Activated CD4-positive, alpha-beta T cell treated with anti-CD3 and anti-CD28 coated beads, Interleukin-2, amount 10 ng/mL, durations not matched to agents 24 days and 14 days (primary cell): ENCODE results near the gene HOXD13. TPM values are rescaled to one million over a fixed set of nuclear protein-coding genes. Genes with fewer than 3 reads are reported as not detected.

Source experiments
- DNase-seq: peaks from one replicate; pipeline ENCODE4 v3.0.0; 2022
- H3K27ac Mint-ChIP-seq: one replicate; pipeline ENCODE4 v1.8.0; 2022; ENCODE audit warnings: mild to moderate bottlenecking, mixed read lengths
- H3K27me3 Mint-ChIP-seq: one replicate; pipeline ENCODE4 v1.8.0; 2022; ENCODE audit warnings: mixed read lengths
- H3K36me3 Mint-ChIP-seq: one replicate; pipeline ENCODE4 v1.8.0; 2022; ENCODE audit warnings: low read depth, mild to moderate bottlenecking, mixed read lengths
- H3K4me1 Mint-ChIP-seq: one replicate; pipeline ENCODE4 v1.8.0; 2021; ENCODE audit warnings: mixed read lengths
- H3K4me3 Mint-ChIP-seq: one replicate; pipeline ENCODE4 v1.8.0; 2022; ENCODE audit warnings: mild to moderate bottlenecking, moderate library complexity, mixed read lengths
- H3K9me3 Mint-ChIP-seq: one replicate; pipeline ENCODE4 v1.8.0; 2021; ENCODE audit warnings: mixed read lengths
- intact Hi-C: fragments of 100-400 bp; cut with micrococcal nuclease; formaldehyde crosslinking; loops from one replicate; pipeline ENCODE4 v1.15.1; 2023
- total RNA-seq: library from RNA; stranded (reverse); gene quantifications from 2 replicates; pipeline ENCODE4 v1.2.3, GENCODE V29; 2022

Gene HOXD13
- total RNA-seq, 1 donor from 2014 or later = not detected

GRCh38 chr2:176084611-176085119 is 7.9 kb upstream of the HOXD13 start:
- peaks cover 4% of the 10 kb centered on the region for H3K36me3 Mint-ChIP-seq
- H3K27ac Mint-ChIP-seq = peak overlapping the region; percentile 29
- intact Hi-C loops = loop anchor here (5.0 kb wide), 1 partner anchor 1752 kb away; the partner anchor contains the start of gene SP9
- peaks cover 78% of the 10 kb centered on the region for H3K27me3 Mint-ChIP-seq
- peaks cover 12% of the 10 kb centered on the region for H3K9me3 Mint-ChIP-seq
- peak; percentile 55 for DNase-seq
- peaks cover 9% of the 10 kb centered on the region for H3K4me1 Mint-ChIP-seq
- H3K4me3 Mint-ChIP-seq = no peak overlapping the region

GRCh38 chr2:176085120-176085788 is 7.3 kb upstream of the HOXD13 start:
- intact Hi-C loops = no loop called here
- Mint-ChIP-seq H3K36me3 (peaks cover 4% of the 10 kb centered on the region), H3K4me1 (peaks cover 9% of the 10 kb centered on the region), H3K9me3 (peaks cover 12% of the 10 kb centered on the region), H3K4me3 (no peak overlapping the region), H3K27me3 (peaks cover 84% of the 10 kb centered on the region), H3K27ac (peak overlapping the region; percentile 45)
- no peak for DNase-seq

- Mint-ChIP-seq H3K27me3 (peaks cover 90% of the 10 kb centered on the region), H3K27ac (peak overlapping the region; percentile 24), H3K4me3 (no peak overlapping the region), H3K4me1 (peaks cover 8% of the 10 kb centered on the region), H3K9me3 (peaks cover 10% of the 10 kb centered on the region), H3K36me3 (peaks cover 3% of the 10 kb centered on the region)
- intact Hi-C loops = no loop called here
- DNase-seq = peak; percentile 60
Observed at GRCh38 chr2:176085861-176086771, 6.4 kb upstream of the HOXD13 start.

GRCh38 chr2:176087330-176088047 is 5.0 kb upstream of the HOXD13 start:
- DNase-seq = no peak
- H3K4me1 Mint-ChIP-seq = peaks cover 7% of the 10 kb centered on the region

GRCh38 chr2:176088048-176088936 is 4.2 kb upstream of the HOXD13 start:
- peak overlapping the region; percentile 36 for H3K4me3 Mint-ChIP-seq
- H3K9me3 Mint-ChIP-seq = peaks cover 11% of the 10 kb centered on the region
- H3K27me3 Mint-ChIP-seq = peaks cover 86% of the 10 kb centered on the region
- H3K27ac Mint-ChIP-seq = peak overlapping the region; percentile 25
- peaks cover 3% of the 10 kb centered on the region for H3K36me3 Mint-ChIP-seq
- peaks cover 7% of the 10 kb centered on the region for H3K4me1 Mint-ChIP-seq
- DNase-seq = no peak
- intact Hi-C loops = no loop called here

More at GRCh38 chr2:176087330-176088047, 5.0 kb upstream of the HOXD13 start:
- no peak overlapping the region for H3K27ac Mint-ChIP-seq
- peaks cover 3% of the 10 kb centered on the region for H3K36me3 Mint-ChIP-seq
- H3K4me3 Mint-ChIP-seq = no peak overlapping the region
- H3K27me3 Mint-ChIP-seq = peaks cover 91% of the 10 kb centered on the region
- H3K9me3 Mint-ChIP-seq = peaks cover 11% of the 10 kb centered on the region
- intact Hi-C loops = no loop called here

GRCh38 chr2:176088937-176089842 is 3.3 kb upstream of the HOXD13 start:
- Mint-ChIP-seq H3K27ac (no peak overlapping the region), H3K4me3 (no peak overlapping the region), H3K27me3 (peaks cover 86% of the 10 kb centered on the region), H3K9me3 (peaks cover 11% of the 10 kb centered on the region), H3K36me3 (peaks cover 3% of the 10 kb centered on the region), H3K4me1 (peaks cover 5% of the 10 kb centered on the region)
- intact Hi-C loops = no loop called here
- DNase-seq = no peak

- Mint-ChIP-seq H3K36me3 (peaks cover 3% of the 10 kb centered on the region), H3K4me1 (peaks cover 5% of the 10 kb centered on the region), H3K27me3 (peaks cover 86% of the 10 kb centered on the region), H3K4me3 (no peak overlapping the region), H3K9me3 (peaks cover 11% of the 10 kb centered on the region), H3K27ac (no peak overlapping the region)
- intact Hi-C loops = no loop called here
- DNase-seq = no peak
Observed at GRCh38 chr2:176089843-176090395, 2.6 kb upstream of the HOXD13 start.

GRCh38 chr2:176090862-176091261 is 1.7 kb upstream of the HOXD13 start:
- intact Hi-C loops = no loop called here
- H3K4me3 Mint-ChIP-seq = no peak overlapping the region
- no peak for DNase-seq
- peaks cover 5% of the 10 kb centered on the region for H3K4me1 Mint-ChIP-seq
- H3K27me3 Mint-ChIP-seq = peaks cover 86% of the 10 kb centered on the region
- peaks cover 7% of the 10 kb centered on the region for H3K9me3 Mint-ChIP-seq
- H3K36me3 Mint-ChIP-seq = peaks cover 3% of the 10 kb centered on the region
- no peak overlapping the region for H3K27ac Mint-ChIP-seq

GRCh38 chr2:176091329-176092258 is 927 bp upstream of the HOXD13 start:
- Mint-ChIP-seq H3K36me3 (peaks cover 3% of the 10 kb centered on the region), H3K4me3 (no peak overlapping the region), H3K27ac (peak overlapping the region; percentile 79), H3K9me3 (peaks cover 7% of the 10 kb centered on the region), H3K4me1 (peaks cover 7% of the 10 kb centered on the region), H3K27me3 (peaks cover 88% of the 10 kb centered on the region)
- intact Hi-C loops = no loop called here
- no peak for DNase-seq

GRCh38 chr2:176093145-176093897 is 800 bp downstream of the HOXD13 start:
- DNase-seq = peak; percentile 58
- Mint-ChIP-seq H3K4me3 (peak overlapping the region; percentile 1), H3K27me3 (peaks cover 88% of the 10 kb centered on the region), H3K9me3 (peaks cover 4% of the 10 kb centered on the region), H3K36me3 (peaks cover 3% of the 10 kb centered on the region), H3K4me1 (peaks cover 16% of the 10 kb centered on the region), H3K27ac (peak overlapping the region; percentile 21)
- intact Hi-C loops = no loop called here

- intact Hi-C loops = no loop called here
- H3K9me3 Mint-ChIP-seq = peaks cover 4% of the 10 kb centered on the region
- peak overlapping the region; percentile 21 for H3K27ac Mint-ChIP-seq
- peaks cover 87% of the 10 kb centered on the region for H3K27me3 Mint-ChIP-seq
- peaks cover 14% of the 10 kb centered on the region for H3K4me1 Mint-ChIP-seq
- H3K36me3 Mint-ChIP-seq = peaks cover 3% of the 10 kb centered on the region
- DNase-seq = peak; percentile 57
- H3K4me3 Mint-ChIP-seq = peak overlapping the region; percentile 1
Observed at GRCh38 chr2:176093898-176094249, 1.4 kb downstream of the HOXD13 start.
